Eye (tissue), 1 donor: ENCODE data around the gene ATF6.

Experiments
- DNase-seq: peaks from one replicate; pipeline ENCODE4 v3.0.0-alpha.2; 2015

The ATF6 gene

GRCh38 chr1:161978011-161978790, 212.1 kb downstream of the ATF6 start:
- no peak for DNase-seq

GRCh38 chr1:161981126-161981525, 215.0 kb downstream of the ATF6 start:
- no peak for DNase-seq

GRCh38 chr1:161981735-161982506, 215.8 kb downstream of the ATF6 start:
- DNase-seq: no peak

GRCh38 chr1:161982507-161982895, 216.4 kb downstream of the ATF6 start:
- no peak for DNase-seq

- DNase-seq: no peak
Measured at GRCh38 chr1:161982917-161983316, 216.8 kb downstream of the ATF6 start.

GRCh38 chr1:161983725-161984124, 217.6 kb downstream of the ATF6 start:
- DNase-seq: no peak

- no peak for DNase-seq
Measured at GRCh38 chr1:161985301-161985822, 219.2 kb downstream of the ATF6 start.

GRCh38 chr1:161986328-161986727, 220.2 kb downstream of the ATF6 start:
- no peak for DNase-seq

- DNase-seq: no peak
Measured at GRCh38 chr1:161987303-161987702, 221.2 kb downstream of the ATF6 start.

- no peak for DNase-seq
Measured at GRCh38 chr1:161987872-161988271, 221.8 kb downstream of the ATF6 start.

GRCh38 chr1:161988413-161988812, 222.3 kb downstream of the ATF6 start:
- DNase-seq: no peak

GRCh38 chr1:161989108-161989507, 223.0 kb downstream of the ATF6 start:
- DNase-seq: no peak

- no peak for DNase-seq
Measured at GRCh38 chr1:161989786-161990185, 223.7 kb downstream of the ATF6 start.

GRCh38 chr1:161993576-161993975, 227.5 kb downstream of the ATF6 start:
- no peak for DNase-seq

- no peak for DNase-seq
Measured at GRCh38 chr1:161994175-161994668, 228.1 kb downstream of the ATF6 start.

- no peak for DNase-seq
Measured at GRCh38 chr1:161997152-161997551, 231.0 kb downstream of the ATF6 start.

GRCh38 chr1:161998811-161999210, 232.7 kb downstream of the ATF6 start:
- DNase-seq: peak; percentile 67

- no peak for DNase-seq
Measured at GRCh38 chr1:161999301-162000052, 233.4 kb downstream of the ATF6 start.

- DNase-seq: no peak
Measured at GRCh38 chr1:162000053-162000420, 233.9 kb downstream of the ATF6 start.

GRCh38 chr1:162003061-162003829, 237.1 kb downstream of the ATF6 start:
- peak; percentile 18 for DNase-seq

GRCh38 chr1:162003830-162004215, 237.7 kb downstream of the ATF6 start:
- DNase-seq: peak; percentile 17

GRCh38 chr1:162004441-162004950, 238.4 kb downstream of the ATF6 start:
- DNase-seq: no peak
